SK-N-SH (cell line): ENCODE data around the gene OSBPL5. TPM values are rescaled to one million over a fixed set of nuclear protein-coding genes. Genes with fewer than 3 reads are reported as not detected.

Experiments
- CTCF ChIA-PET: fragments of 300-600, 350-600 bp; formaldehyde crosslinking; extraction: SDS; loops from one replicate; lab custom pipeline; 2021; lab: Yijun Ruan, JAX
- POLR2A ChIA-PET: fragments of 350-600 bp; sonication (Branson Sonifier 250); formaldehyde crosslinking; extraction: SDS; loops from one replicate; lab custom pipeline; 2020; ENCODE audit warnings: antibody characterized with exemption, inconsistent platforms; lab: Yijun Ruan, JAX
- DNase-seq: peaks from one replicate; pipeline ENCODE4 v3.0.0; 2012
- H2AFZ ChIP-seq: fragments of 200-600 bp; sonication (generic); 2 replicates; pipeline ENCODE4 v1.8.1; 2016; ENCODE audit warnings: antibody characterized with exemption, mild to moderate bottlenecking, low read depth
- H3F3A ChIP-seq: fragments of 200-600 bp; sonication (generic); replicated peaks from 2 replicates; pipeline ENCODE3; 2016; ENCODE audit warnings: antibody characterized with exemption, mild to moderate bottlenecking; ENCODE audit not compliant: insufficient read depth
- H3K27ac ChIP-seq, 2 experiments: fragments of 200-500 bp in 1 of 2; fragments of 200-600 bp in 1 of 2; sonication (Bioruptor generic) in 1 of 2; sonication (generic), shearing (Covaris generic) in 1 of 2; 2 replicates each; pipeline versions ENCODE4 v1.5.1 to v1.6.1; 2014 to 2016; ENCODE audit warnings: low read depth in 2 of 2, inconsistent platforms in 1 of 2, low read length in 1 of 2, mild to moderate bottlenecking in 1 of 2, mixed read lengths in 1 of 2
- H3K27me3 ChIP-seq: fragments of 200-600 bp; sonication (generic), shearing (Covaris generic); 2 replicates; pipeline ENCODE4 v1.6.1; 2016; ENCODE audit warnings: mixed run types; ENCODE audit not compliant: insufficient read depth
- H3K36me3 ChIP-seq, 2 experiments: fragments of 200-500 bp in 1 of 2; fragments of 200-600 bp in 1 of 2; sonication (Bioruptor generic) in 1 of 2; sonication (generic) in 1 of 2; replicated peaks in 1 of 2; 2 replicates each; pipeline versions ENCODE3 to v1.5.1; 2014 to 2016; ENCODE audit warnings: low read length in 1 of 2, mild to moderate bottlenecking in 1 of 2; ENCODE audit not compliant: insufficient read depth in 2 of 2, control insufficient read depth in 1 of 2
- H3K4me1 ChIP-seq, 2 experiments: fragments of 200-500 bp in 1 of 2; fragments of 200-600 bp in 1 of 2; sonication (Bioruptor generic) in 1 of 2; sonication (generic), shearing (Covaris generic) in 1 of 2; 2 replicates each; pipeline versions ENCODE4 v1.5.1 to v1.6.1; 2014 to 2016; ENCODE audit warnings: low read depth in 1 of 2, low read length in 1 of 2, mixed run types in 1 of 2; ENCODE audit not compliant: insufficient read depth in 2 of 2, control insufficient read depth in 1 of 2
- H3K4me2 ChIP-seq: fragments of 200-600 bp; sonication (generic), shearing (Covaris generic); 2 replicates; pipeline ENCODE4 v1.6.1; 2017; ENCODE audit warnings: mixed run types
- H3K4me3 ChIP-seq, 2 experiments: fragments of 200-500 bp in 1 of 2; fragments of 200-600 bp in 1 of 2; sonication (Bioruptor generic) in 1 of 2; sonication (generic), shearing (Covaris generic) in 1 of 2; 2 replicates each; pipeline versions ENCODE4 v1.5.1 to v1.8.1; 2014 to 2016; ENCODE audit warnings: low read depth in 2 of 2, inconsistent platforms in 1 of 2, low read length in 1 of 2, mild to moderate bottlenecking in 1 of 2, mixed read lengths in 1 of 2, moderate library complexity in 1 of 2
- H3K79me2 ChIP-seq: fragments of 200-600 bp; sonication (generic); 2 replicates; pipeline ENCODE4 v1.8.1; 2017; ENCODE audit warnings: mild to moderate bottlenecking; ENCODE audit not compliant: insufficient read depth
- H3K9ac ChIP-seq: fragments of 200-600 bp; sonication (generic); 2 replicates; pipeline ENCODE4 v1.6.1; 2017; ENCODE audit warnings: mixed run types
- H3K9me2 ChIP-seq: fragments of 200-600 bp; sonication (generic); 2 replicates; pipeline ENCODE4 v1.6.1; 2017; ENCODE audit warnings: mixed run types
- H3K9me3 ChIP-seq: fragments of 200-600 bp; sonication (generic); 2 replicates; pipeline ENCODE4 v1.6.1; 2017; ENCODE audit warnings: mixed run types, mild to moderate bottlenecking, moderate library complexity
- H4K20me1 ChIP-seq: fragments of 200-600 bp; sonication (generic); 2 replicates; pipeline ENCODE4 v1.6.1; 2017; ENCODE audit warnings: mild to moderate bottlenecking, mixed run types; ENCODE audit not compliant: insufficient read depth
- GABPA ChIP-seq: IDR thresholded peaks from 2 replicates; pipeline ENCODE4 v1.4.0; 2012; ENCODE audit warnings: low read depth, mild to moderate bottlenecking
- JUND ChIP-seq: IDR thresholded peaks from 2 replicates; pipeline ENCODE4 v1.4.0; 2012
- MEF2A ChIP-seq: IDR thresholded peaks from 2 replicates; pipeline ENCODE4 v1.4.0; 2012; ENCODE audit warnings: low read depth, borderline replicate concordance
- NRF1 ChIP-seq: IDR thresholded peaks from 2 replicates; pipeline ENCODE4 v1.6.1; 2012; ENCODE audit warnings: low read depth, mild to moderate bottlenecking, low read length
- POLR2AphosphoS5 ChIP-seq: IDR thresholded peaks from 2 replicates; pipeline ENCODE4 v1.6.1; 2012; ENCODE audit warnings: low read depth, low read length
- REST ChIP-seq: IDR thresholded peaks from 2 replicates; pipeline ENCODE4 v1.6.1; 2012; ENCODE audit warnings: mild to moderate bottlenecking, low read depth, low read length, moderate library complexity
- RXRA ChIP-seq: IDR thresholded peaks from 2 replicates; pipeline ENCODE4 v1.4.0; 2012; ENCODE audit warnings: low read depth, mild to moderate bottlenecking, borderline replicate concordance
- SIN3A ChIP-seq: IDR thresholded peaks from 2 replicates; pipeline ENCODE4 v1.6.1; 2012; ENCODE audit warnings: low read depth, mild to moderate bottlenecking, low read length, moderate library complexity, borderline replicate concordance
- USF1 ChIP-seq: IDR thresholded peaks from 2 replicates; pipeline ENCODE4 v1.4.0; 2012; ENCODE audit warnings: low read depth, borderline replicate concordance
- USF2 ChIP-seq: fragments of 150-350 bp; IDR thresholded peaks from 2 replicates; pipeline ENCODE4 v1.6.1; 2017; ENCODE audit warnings: antibody characterized with exemption, low read length, low read depth, borderline replicate concordance
- YY1 ChIP-seq: IDR thresholded peaks from 2 replicates; pipeline ENCODE4 v1.4.0; 2012; ENCODE audit warnings: low read depth, mild to moderate bottlenecking
- WGBS: methylation state at CpG from one replicate; pipeline ENCODE4 v1.1.6; 2017; ENCODE audit warnings: low lambda C conversion rate; 5-methylcytosine and 5-hydroxymethylcytosine counted together
- polyA plus RNA-seq, 3 experiments: library from polyadenylated mRNA; depleted of rRNA; stranded (reverse); fragments of >200 nt; gene quantifications; 2 replicates each; pipeline ENCODE4 v1.2.3, GENCODE V29; 2012

Gene OSBPL5
- polyA plus RNA-seq, 1 of the 3 experiments (the other 2 are of a cell fraction), result 10.9 TPM

- no peaks in the 10 kb centered on the region for H3K27me3 ChIP-seq
- H3K27ac ChIP-seq, result no peak overlapping the region
- no peak overlapping the region for H3K4me3 ChIP-seq
- ChIA-PET CTCF (interaction anchor here (0.7 to 13.1 kb wide), 16 partner anchors 15 to 252 kb away, joined by 3 to 403 read pairs (median 4); partner anchors contain the start of genes OSBPL5 and PHLDA2), POLR2A (no interaction called here)
- WGBS, result 94% methylated on average over 18 of the region's 25 CpGs
- no peaks in the 10 kb centered on the region for H3K9me2 ChIP-seq
- H3K4me1 ChIP-seq, result peaks cover 0 to 3% of the 10 kb centered on the region in 2 experiments; a peak in 1 of 4 replicates
- H2AFZ ChIP-seq, result no peak overlapping the region
- TF ChIP-seq MEF2A (no peak), GABPA (no peak), REST (no peak), USF1 (no peak), NRF1 (no peak), JUND (no peak), USF2 (no peak), YY1 (no peak)
- no peaks in the 10 kb centered on the region for H3F3A ChIP-seq
- peaks cover 0 to 2% of the 10 kb centered on the region in 2 experiments for H3K36me3 ChIP-seq
- DNase-seq, result no peak
- H3K4me2 ChIP-seq, result no peak overlapping the region
- no peak overlapping the region for H3K9ac ChIP-seq
- no peaks in the 10 kb centered on the region for H3K79me2 ChIP-seq
- 0 out of 2 replicates have a peak, but pooled peaks cover 5% of the 10 kb centered on the region for H4K20me1 ChIP-seq
- H3K9me3 ChIP-seq, result no peaks in the 10 kb centered on the region
Measured at GRCh38 chr11:3089236-3090061, 75.7 kb downstream of the OSBPL5 start.

- no peak overlapping the region for H2AFZ ChIP-seq
- peaks cover 0 to 2% of the 10 kb centered on the region in 2 experiments for H3K36me3 ChIP-seq
- H4K20me1 ChIP-seq, result 0 out of 2 replicates have a peak, but pooled peaks cover 5% of the 10 kb centered on the region
- no peak overlapping the region for H3K4me3 ChIP-seq
- 90% methylated on average over 12 of the region's 14 CpGs for WGBS
- no peaks in the 10 kb centered on the region for H3K79me2 ChIP-seq
- no peak overlapping the region for H3K4me2 ChIP-seq
- H3K4me1 ChIP-seq, result peaks cover 0 to 3% of the 10 kb centered on the region in 2 experiments; a peak in 1 of 4 replicates
- H3F3A ChIP-seq, result no peaks in the 10 kb centered on the region
- H3K9me3 ChIP-seq, result no peaks in the 10 kb centered on the region
- no peak for TF ChIP-seq SIN3A
- TF ChIP-seq USF2, result no peak
- TF ChIP-seq POLR2AphosphoS5, result no peak
- TF ChIP-seq RXRA, result no peak
- TF ChIP-seq NRF1, result no peak
- ChIA-PET POLR2A (no interaction called here), CTCF (interaction anchor here (0.9 to 13.1 kb wide), 9 partner anchors 17 to 253 kb away, joined by 3 to 403 read pairs (median 4); partner anchors contain the start of gene PHLDA2)
- H3K27ac ChIP-seq, result no peak overlapping the region
- H3K9ac ChIP-seq, result no peak overlapping the region
- H3K9me2 ChIP-seq, result no peaks in the 10 kb centered on the region
- no peak for DNase-seq
- no peaks in the 10 kb centered on the region for H3K27me3 ChIP-seq
Measured at GRCh38 chr11:3088806-3089205, 76.3 kb downstream of the OSBPL5 start.
